HCT116 (cell line): ENCODE results near the gene MIB2. TPM values are rescaled to one million over a fixed set of nuclear protein-coding genes. Genes with fewer than 3 reads are reported as not detected.

Experiments used
- ATAC-seq: fragments of 200-7000 bp; cut with Tn5 transposase; 2 replicates; pipeline ENCODE4 v1.9.1; 2020; ENCODE audit warnings: mild to moderate bottlenecking, moderate library complexity
- BruUV-seq: library from RNA; stranded (reverse); fragments of 400-500 nt; replicated peaks from 2 replicates; lab custom pipeline; 2021; lab: Mats Ljungman, UMichigan
- CTCF ChIA-PET: fragments of 300-600 bp; sonication (Branson Sonifier 250); formaldehyde crosslinking; loops from one replicate; lab custom pipeline; 2021; ENCODE audit warnings: antibody characterized with exemption; lab: Charles Lee
- POLR2A ChIA-PET: fragments of 300-600, 350-600 bp; sonication (Branson Sonifier 250); formaldehyde crosslinking; loops from one replicate; lab custom pipeline; 2021; ENCODE audit warnings: antibody characterized with exemption; lab: Charles Lee
- RAD21 ChIA-PET, 2 experiments: fragments of 300-600 bp; sonication (Branson Sonifier 250); formaldehyde crosslinking; loops; one replicate each; lab custom pipeline; 2023; ENCODE audit warnings: low total read pairs in 2 of 2; ENCODE audit not compliant: uncharacterized antibody in 2 of 2, unreplicated experiment in 2 of 2, low non-redundant PET in 1 of 2; lab: Charles Lee
- DNase-seq: peaks from one replicate; pipeline ENCODE4 v3.0.0-alpha.2; 2010; ENCODE audit warnings: low read depth, low spot score
- H2AFZ ChIP-seq: fragments of 200-600 bp; shearing (Covaris generic), sonication (generic); 2 replicates; pipeline ENCODE4 v1.6.1; 2017; ENCODE audit warnings: low read depth, mixed run types, mixed read lengths, antibody characterized with exemption, low read length; ENCODE audit not compliant: poor library complexity, severe bottlenecking
- H3K27ac ChIP-seq: 2 replicates; pipeline ENCODE4 v1.5.1; 2012; ENCODE audit warnings: low read depth, low read length
- H3K27me3 ChIP-seq: fragments of 200-600 bp; sonication (generic); 2 replicates; pipeline ENCODE4 v1.6.1; 2016; ENCODE audit warnings: mixed run types, low read length, mixed read lengths; ENCODE audit not compliant: insufficient read depth
- H3K36me3 ChIP-seq, 2 experiments: fragments of 200-500 bp in 1 of 2; fragments of 200-600 bp in 1 of 2; sonication (Bioruptor generic) in 1 of 2; sonication (generic) in 1 of 2; 2 replicates each; pipeline versions ENCODE4 v1.5.1 to v1.6.1; 2014 to 2016; ENCODE audit warnings: low read length in 2 of 2, inconsistent platforms in 1 of 2, mixed read lengths in 1 of 2, mixed run types in 1 of 2; ENCODE audit not compliant: insufficient read depth in 2 of 2, control insufficient read depth in 1 of 2
- H3K4me1 ChIP-seq, 2 experiments: fragments of 200-600 bp in 1 of 2; sonication (generic) in 1 of 2; 2 replicates each; pipeline versions ENCODE4 v1.5.1 to v1.6.1; 2012 to 2017; ENCODE audit warnings: low read length in 2 of 2, inconsistent platforms in 1 of 2, mild to moderate bottlenecking in 1 of 2, mixed read lengths in 1 of 2, mixed run types in 1 of 2, moderate library complexity in 1 of 2; ENCODE audit not compliant: insufficient read depth in 2 of 2, control insufficient read depth in 1 of 2
- H3K4me2 ChIP-seq: fragments of 200-600 bp; sonication (generic); 2 replicates; pipeline ENCODE4 v1.6.1; 2017; ENCODE audit warnings: mixed run types, low read length, mixed read lengths
- H3K4me3 ChIP-seq, 2 experiments: fragments of 200-600 bp in 1 of 2; sonication (generic) in 1 of 2; replicated peaks in 1 of 2; 2 replicates each; pipeline ENCODE4 v1.5.1; 2011 to 2016; ENCODE audit warnings: low read length in 2 of 2, control low read depth in 1 of 2, low read depth in 1 of 2, mild to moderate bottlenecking in 1 of 2, mixed read lengths in 1 of 2, mixed run types in 1 of 2
- H3K79me2 ChIP-seq: fragments of 200-600 bp; sonication (generic); 2 replicates; pipeline ENCODE4 v1.6.1; 2017; ENCODE audit warnings: mild to moderate bottlenecking, mixed run types, low read length, moderate library complexity, mixed read lengths; ENCODE audit not compliant: insufficient read depth
- H3K9ac ChIP-seq: fragments of 200-600 bp; sonication (generic); 2 replicates; pipeline ENCODE4 v1.6.1; 2016; ENCODE audit warnings: low read length, mixed read lengths
- H3K9me2 ChIP-seq: fragments of 200-600 bp; sonication (generic), shearing (Covaris generic); 2 replicates; pipeline ENCODE4 v1.6.1; 2017; ENCODE audit warnings: mixed run types, mild to moderate bottlenecking, moderate library complexity; ENCODE audit not compliant: insufficient read depth
- H3K9me3 ChIP-seq, 2 experiments: fragments of 200-500 bp in 1 of 2; fragments of 200-600 bp in 1 of 2; sonication (Bioruptor generic) in 1 of 2; sonication (generic) in 1 of 2; 2 replicates each; pipeline ENCODE4 v1.6.1; 2014 to 2017; ENCODE audit warnings: low read length in 2 of 2, mixed read lengths in 2 of 2, inconsistent platforms in 1 of 2, low read depth in 1 of 2, mild to moderate bottlenecking in 1 of 2, mixed run types in 1 of 2, moderate library complexity in 1 of 2; ENCODE audit not compliant: control insufficient read depth in 1 of 2, insufficient read depth in 1 of 2
- H4K20me1 ChIP-seq: fragments of 200-600 bp; sonication (generic), shearing (Covaris generic); 2 replicates; pipeline ENCODE4 v1.6.1; 2017; ENCODE audit warnings: mixed run types, mild to moderate bottlenecking, moderate library complexity; ENCODE audit not compliant: insufficient read depth
- CEBPB ChIP-seq: IDR thresholded peaks from 2 replicates; pipeline ENCODE4 v1.6.1; 2012; ENCODE audit warnings: low read depth
- ELF1 ChIP-seq: IDR thresholded peaks from 2 replicates; pipeline ENCODE4 v1.6.1; 2012; ENCODE audit warnings: low read depth, borderline replicate concordance
- EZH2phosphoT487 ChIP-seq: fragments of 200-600 bp; IDR thresholded peaks from 2 replicates; pipeline ENCODE4 v1.6.1; 2018; ENCODE audit warnings: antibody characterized with exemption, borderline replicate concordance
- POLR2AphosphoS5 ChIP-seq: IDR thresholded peaks from 2 replicates; pipeline ENCODE4 v1.6.1; 2011; ENCODE audit warnings: mild to moderate bottlenecking, low read depth, low read length, moderate library complexity
- RAD21 ChIP-seq: IDR thresholded peaks from 2 replicates; pipeline ENCODE4 v1.6.1; 2012; ENCODE audit warnings: low read depth, mild to moderate bottlenecking
- SIN3A ChIP-seq: IDR thresholded peaks from 2 replicates; pipeline ENCODE4 v1.6.1; 2012; ENCODE audit warnings: low read depth
- SP1 ChIP-seq: IDR thresholded peaks from 2 replicates; pipeline ENCODE4 v1.6.1; 2012; ENCODE audit warnings: low read depth
- YY1 ChIP-seq: IDR thresholded peaks from 2 replicates; pipeline ENCODE4 v1.6.1; 2011; ENCODE audit warnings: low read length, low read depth, moderate library complexity, mild to moderate bottlenecking; ENCODE audit not compliant: insufficient replicate concordance; ENCODE audit errors: extremely low read depth
- intact Hi-C: fragments of 100-400 bp; cut with micrococcal nuclease; formaldehyde crosslinking; loops from 2 replicates; pipeline ENCODE4 v1.10.0; 2022
- total RNA-seq: library from RNA; stranded (reverse); gene quantifications from one replicate; pipeline ENCODE4 v1.2.1, GENCODE V29; 2021; ENCODE audit not compliant: unreplicated experiment
- TF ChIP-seq, protein P1 (sequence below): IDR thresholded peaks from 2 replicates; pipeline ENCODE4 v1.6.1; 2012
- TF ChIP-seq, protein P2 (sequence below): IDR thresholded peaks from 2 replicates; pipeline ENCODE4 v1.6.1; 2011; ENCODE audit warnings: mild to moderate bottlenecking, low read length, moderate library complexity; ENCODE audit not compliant: insufficient replicate concordance; ENCODE audit errors: extremely low read depth
- TF ChIP-seq, protein P3 (sequence below), 3 experiments: fragments of 200-600 bp in 1 of 3; sonication (generic) in 1 of 3; IDR thresholded peaks in 2 of 3; conservative IDR thresholded peaks in 1 of 3; 2 replicates each; pipeline ENCODE4 v1.5.1; 2012 to 2017; ENCODE audit warnings: low read depth in 2 of 3, low read length in 2 of 3, antibody characterized with exemption in 1 of 3, borderline replicate concordance in 1 of 3, control low read depth in 1 of 3, mild to moderate bottlenecking in 1 of 3, mixed read lengths in 1 of 3, mixed run types in 1 of 3, moderate library complexity in 1 of 3; ENCODE audit not compliant: insufficient read depth in 1 of 3

The MIB2 gene
- total RNA-seq, 1 experiment from 2014 or later = 194 TPM

DNA sequence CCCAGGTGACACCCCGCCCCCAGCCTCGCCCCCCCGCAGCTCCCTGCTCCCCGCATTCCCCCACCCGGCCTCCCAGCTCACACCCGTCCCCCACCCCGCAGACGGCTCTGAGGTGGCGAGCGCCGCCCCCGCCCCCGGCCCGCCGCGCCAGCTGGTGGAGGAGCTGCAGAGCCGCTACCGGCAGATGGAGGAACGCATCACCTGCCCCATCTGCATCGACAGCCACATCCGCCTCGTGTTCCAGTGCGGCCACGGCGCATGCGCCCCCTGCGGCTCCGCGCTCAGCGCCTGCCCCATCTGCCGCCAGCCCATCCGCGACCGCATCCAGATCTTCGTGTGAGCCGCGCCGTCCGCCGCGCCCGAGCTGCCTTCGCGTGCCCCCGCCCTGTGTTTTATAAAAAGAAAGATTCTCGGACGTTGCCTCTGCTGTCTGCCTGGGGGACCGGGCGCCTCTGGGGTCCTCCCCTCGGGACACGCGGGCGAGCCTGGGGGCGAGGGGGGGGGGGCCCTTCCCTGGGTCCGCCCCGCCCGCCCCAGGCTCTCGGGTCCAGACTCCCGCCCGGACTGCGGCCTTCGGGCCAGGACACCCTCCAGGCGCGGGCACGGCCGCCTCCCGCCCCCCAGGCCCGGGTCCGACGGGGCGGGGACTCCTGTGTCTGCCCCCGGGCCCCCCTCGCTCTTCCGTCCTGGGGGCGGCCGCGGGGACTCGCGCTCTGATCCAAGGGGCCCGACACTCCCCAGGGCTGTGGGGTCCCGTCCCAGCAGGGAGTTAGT is 15.1 kb downstream of the MIB2 start:
- no peak for DNase-seq
- no TSS peak for BruUV-seq
- Histone ChIP-seq H3K27me3 (no peaks in the 10 kb centered on the region), H3K36me3 (no peaks in the 10 kb centered on the region), H3K4me3 (no peak overlapping the region), H4K20me1 (no peaks in the 10 kb centered on the region), H3K4me2 (no peak overlapping the region), H3K9me3 (no peaks in the 10 kb centered on the region), H3K4me1 (peaks cover 4 to 38% of the 10 kb centered on the region in 2 experiments), H3K27ac (no peak overlapping the region), H3K79me2 (peaks cover 13% of the 10 kb centered on the region; the same call in 1 of the 2 replicates), H3K9me2 (no peaks in the 10 kb centered on the region), H2AFZ (no peak overlapping the region)
- intact Hi-C loops = no loop called here
- CTCF ChIA-PET = no interaction called here
- TF ChIP-seq CEBPB = no peak
- TF ChIP-seq ELF1 = no peak
- TF ChIP-seq, protein P1, sequence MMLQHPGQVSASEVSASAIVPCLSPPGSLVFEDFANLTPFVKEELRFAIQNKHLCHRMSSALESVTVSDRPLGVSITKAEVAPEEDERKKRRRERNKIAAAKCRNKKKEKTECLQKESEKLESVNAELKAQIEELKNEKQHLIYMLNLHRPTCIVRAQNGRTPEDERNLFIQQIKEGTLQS = no peak
- no peak for TF ChIP-seq EZH2phosphoT487
- TF ChIP-seq SP1 = no peak
- no peak for TF ChIP-seq RAD21
- TF ChIP-seq, protein P2, sequence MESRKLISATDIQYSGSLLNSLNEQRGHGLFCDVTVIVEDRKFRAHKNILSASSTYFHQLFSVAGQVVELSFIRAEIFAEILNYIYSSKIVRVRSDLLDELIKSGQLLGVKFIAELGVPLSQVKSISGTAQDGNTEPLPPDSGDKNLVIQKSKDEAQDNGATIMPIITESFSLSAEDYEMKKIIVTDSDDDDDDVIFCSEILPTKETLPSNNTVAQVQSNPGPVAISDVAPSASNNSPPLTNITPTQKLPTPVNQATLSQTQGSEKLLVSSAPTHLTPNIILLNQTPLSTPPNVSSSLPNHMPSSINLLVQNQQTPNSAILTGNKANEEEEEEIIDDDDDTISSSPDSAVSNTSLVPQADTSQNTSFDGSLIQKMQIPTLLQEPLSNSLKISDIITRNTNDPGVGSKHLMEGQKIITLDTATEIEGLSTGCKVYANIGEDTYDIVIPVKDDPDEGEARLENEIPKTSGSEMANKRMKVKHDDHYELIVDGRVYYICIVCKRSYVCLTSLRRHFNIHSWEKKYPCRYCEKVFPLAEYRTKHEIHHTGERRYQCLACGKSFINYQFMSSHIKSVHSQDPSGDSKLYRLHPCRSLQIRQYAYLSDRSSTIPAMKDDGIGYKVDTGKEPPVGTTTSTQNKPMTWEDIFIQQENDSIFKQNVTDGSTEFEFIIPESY = no peak
- TF ChIP-seq, protein P3, sequence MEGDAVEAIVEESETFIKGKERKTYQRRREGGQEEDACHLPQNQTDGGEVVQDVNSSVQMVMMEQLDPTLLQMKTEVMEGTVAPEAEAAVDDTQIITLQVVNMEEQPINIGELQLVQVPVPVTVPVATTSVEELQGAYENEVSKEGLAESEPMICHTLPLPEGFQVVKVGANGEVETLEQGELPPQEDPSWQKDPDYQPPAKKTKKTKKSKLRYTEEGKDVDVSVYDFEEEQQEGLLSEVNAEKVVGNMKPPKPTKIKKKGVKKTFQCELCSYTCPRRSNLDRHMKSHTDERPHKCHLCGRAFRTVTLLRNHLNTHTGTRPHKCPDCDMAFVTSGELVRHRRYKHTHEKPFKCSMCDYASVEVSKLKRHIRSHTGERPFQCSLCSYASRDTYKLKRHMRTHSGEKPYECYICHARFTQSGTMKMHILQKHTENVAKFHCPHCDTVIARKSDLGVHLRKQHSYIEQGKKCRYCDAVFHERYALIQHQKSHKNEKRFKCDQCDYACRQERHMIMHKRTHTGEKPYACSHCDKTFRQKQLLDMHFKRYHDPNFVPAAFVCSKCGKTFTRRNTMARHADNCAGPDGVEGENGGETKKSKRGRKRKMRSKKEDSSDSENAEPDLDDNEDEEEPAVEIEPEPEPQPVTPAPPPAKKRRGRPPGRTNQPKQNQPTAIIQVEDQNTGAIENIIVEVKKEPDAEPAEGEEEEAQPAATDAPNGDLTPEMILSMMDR (IDR thresholded peaks at IDR 0.05 in 2 of 3, conservative IDR thresholded peaks at IDR 0.05 in 1 of 3; ENCODE audit: borderline replicate concordance in 1 of 3, insufficient read depth in 1 of 3, low read depth in 2 of 3, low read length in 2 of 3) = no peak
- TF ChIP-seq POLR2AphosphoS5 = no peak
- TF ChIP-seq YY1 = no peak
- TF ChIP-seq SIN3A = no peak
- TF ChIP-seq, all 23 proteins: peak for 0
- ChIA-PET RAD21 (no interaction called here), POLR2A (interaction anchor here (2.4 kb wide), 1 partner anchor 15 kb away, joined by 15 read pairs; the partner anchor contains the start of gene MIB2)
- ATAC-seq = no peak
- H3K9ac ChIP-seq = no peak overlapping the region
